Stimulated activated CD8-positive, alpha-beta memory T cell treated with anti-CD3 and anti-CD28 coated beads, Interleukin-12 subunit alpha, Interleukin-12 subunit beta, amount 100 ng/mL, for 1 hour (primary cell): ENCODE measurements around the gene LTA.
A peak's percentile ranks its signal among the peaks of the same experiment; 100 is the strongest.

Experiments
- DNase-seq: peaks from one replicate; pipeline ENCODE4 v3.0.0-alpha.2; 2020; ENCODE audit warnings: low read depth

The LTA gene

GRCh38 chr6:31541658-31542521 is 30.2 kb upstream of the LTA start, which contains the start of gene DDX39B:
Gene DDX39B, minus strand, starts transcription at chr6:31542003. Its CDS starts 1,471 bp downstream, at chr6:31540532.
- DNase-seq, result peak; percentile 93

GRCh38 chr6:31543639-31544038 is 28.4 kb upstream of the LTA start:
- DNase-seq, result no peak

- no peak for DNase-seq
Observed at GRCh38 chr6:31544676-31545075, 27.4 kb upstream of the LTA start.

GRCh38 chr6:31545291-31545690 is 26.8 kb upstream of the LTA start:
- no peak for DNase-seq

GRCh38 chr6:31546339-31546957 is 25.6 kb upstream of the LTA start, which contains the start of gene ATP6V1G2:
Gene ATP6V1G2, minus strand, starts transcription at chr6:31546608. Its CDS starts 49 bp downstream, at chr6:31546559.
- DNase-seq, result peak; percentile 66

GRCh38 chr6:31546958-31547726 is 24.9 kb upstream of the LTA start, which contains the start of gene NFKBIL1:
Gene NFKBIL1, plus strand, starts transcription at chr6:31547608. Its CDS starts 87 bp downstream, at chr6:31547695.
- peak; percentile 81 for DNase-seq

GRCh38 chr6:31547727-31548543 is 24.2 kb upstream of the LTA start:
- DNase-seq, result no peak

- DNase-seq, result no peak
Observed at GRCh38 chr6:31548544-31548873, 23.6 kb upstream of the LTA start.

GRCh38 chr6:31551371-31551770 is 20.7 kb upstream of the LTA start:
- peak; percentile 42 for DNase-seq

- DNase-seq, result no peak
Observed at GRCh38 chr6:31556307-31556706, 15.8 kb upstream of the LTA start.

GRCh38 chr6:31557443-31558317 is 14.4 kb upstream of the LTA start:
- no peak for DNase-seq

GRCh38 chr6:31558318-31558625 is 13.8 kb upstream of the LTA start:
- no peak for DNase-seq

- DNase-seq, result peak; percentile 45
Observed at GRCh38 chr6:31558631-31559500, 13.2 kb upstream of the LTA start.

GRCh38 chr6:31559606-31559957 is 12.5 kb upstream of the LTA start:
- no peak for DNase-seq

GRCh38 chr6:31559958-31560696 is 12.0 kb upstream of the LTA start:
- no peak for DNase-seq

- DNase-seq, result no peak
Observed at GRCh38 chr6:31560697-31561058, 11.4 kb upstream of the LTA start.

- no peak for DNase-seq
Observed at GRCh38 chr6:31567531-31568370, 4.3 kb upstream of the LTA start.

GRCh38 chr6:31568537-31568961 is 3.5 kb upstream of the LTA start:
- DNase-seq, result no peak
